Astrocyte of the cerebellum (primary cell): ENCODE data around the gene DMXL2.
"Not testable (repeated sequence)": the region's sequence is repeated elsewhere in the genome, so short reads cannot be mapped to it uniquely, and the experiment has no call there.

Experiments used
- DNase-seq: peaks from one replicate; pipeline ENCODE4 v3.0.0-alpha.2; 2011; ENCODE audit warnings: low read depth
- H3K4me3 ChIP-seq: 2 replicates; pipeline ENCODE4 v1.5.1; 2011; ENCODE audit warnings: mild to moderate bottlenecking, low read depth, low read length, moderate library complexity
- CTCF ChIP-seq: IDR thresholded peaks from 2 replicates; pipeline ENCODE4 v1.5.1; 2012; ENCODE audit warnings: low read length, low read depth, moderate library complexity, mild to moderate bottlenecking; ENCODE audit errors: missing control alignments
- in situ Hi-C: cut with HindIII; loops from 2 replicates; pipeline ENCODE4 v1.10.0; 2017; ENCODE audit warnings: low sequenced_read_pairs

Gene DMXL2

GRCh38 chr15:51438526-51438925 is 184.0 kb downstream of the DMXL2 start:
- H3K4me3 ChIP-seq: no peak overlapping the region
- no peak for TF ChIP-seq CTCF
- no peak for DNase-seq
- in situ Hi-C loops: no loop called here

- in situ Hi-C loops: no loop called here
- no peak overlapping the region for H3K4me3 ChIP-seq
- TF ChIP-seq CTCF: no peak
- DNase-seq: no peak
These were observed 197.0 kb downstream of the DMXL2 start for GRCh38 chr15:51425517-51426040.

- DNase-seq: no peak
- no peak for TF ChIP-seq CTCF
- no peak overlapping the region for H3K4me3 ChIP-seq
- in situ Hi-C loops: no loop called here
These were observed 197.8 kb downstream of the DMXL2 start for GRCh38 chr15:51424780-51425179.

GRCh38 chr15:51423040-51423439 is 199.5 kb downstream of the DMXL2 start:
- DNase-seq, H3K4me3 ChIP-seq, in situ Hi-C loops: not testable (repeated sequence)

GRCh38 chr15:51416129-51416528 is 206.4 kb downstream of the DMXL2 start:
- no peak overlapping the region for H3K4me3 ChIP-seq
- no peak for DNase-seq
- in situ Hi-C loops: no loop called here
- TF ChIP-seq CTCF: no peak

GRCh38 chr15:51414256-51414860 is 208.2 kb downstream of the DMXL2 start:
- no peak for DNase-seq
- no peak for TF ChIP-seq CTCF
- H3K4me3 ChIP-seq: no peak overlapping the region
- in situ Hi-C loops: no loop called here

- DNase-seq: no peak
- in situ Hi-C loops: no loop called here
- no peak for TF ChIP-seq CTCF
- no peak overlapping the region for H3K4me3 ChIP-seq
These were observed 216.7 kb downstream of the DMXL2 start for GRCh38 chr15:51405693-51406523.
